Fibroblast of lung (primary cell): ENCODE data around the gene PALMD.

Experiments
- CTCF ChIP-seq, 2 donors: IDR thresholded peaks in 1 of 2; conservative IDR thresholded peaks in 1 of 2; 1 replicate in 1 of 2; 2 replicates in 1 of 2; pipeline ENCODE4 v1.5.1; 2011 to 2012; ENCODE audit warnings: low read length in 2 of 2, control low read depth in 1 of 2, inconsistent platforms in 1 of 2, low read depth in 1 of 2, mild to moderate bottlenecking in 1 of 2
- EZH2 ChIP-seq: IDR thresholded peaks from 2 replicates; pipeline ENCODE4 v1.5.1; 2012; ENCODE audit warnings: low read length, control low read depth, mild to moderate bottlenecking; ENCODE audit errors: missing control alignments

- no peak for TF ChIP-seq CTCF (conservative IDR thresholded peaks at IDR 0.05 in 1 of 2, IDR thresholded peaks at IDR 0.05 in 1 of 2; ENCODE audit: low read depth in 1 of 2, low read length in 2 of 2)
- no peak for TF ChIP-seq EZH2
These were observed 89.9 kb downstream of the PALMD start for GRCh38 chr1:99735852-99736251.
